HG02943 (cell line): ENCODE measurements around the gene ALG14.
"Not testable (repeated sequence)": the region's sequence is repeated elsewhere in the genome, so short reads cannot be mapped to it uniquely, and the experiment has no call there.

Experiments used
- ATAC-seq: cut with Tn5 transposase; IDR thresholded peaks from one replicate; pipeline ENCODE4 v1.9.1; 2021; ENCODE audit warnings: mild to moderate bottlenecking, low read depth, moderate library complexity; ENCODE audit not compliant: unreplicated experiment

Gene ALG14

DNA sequence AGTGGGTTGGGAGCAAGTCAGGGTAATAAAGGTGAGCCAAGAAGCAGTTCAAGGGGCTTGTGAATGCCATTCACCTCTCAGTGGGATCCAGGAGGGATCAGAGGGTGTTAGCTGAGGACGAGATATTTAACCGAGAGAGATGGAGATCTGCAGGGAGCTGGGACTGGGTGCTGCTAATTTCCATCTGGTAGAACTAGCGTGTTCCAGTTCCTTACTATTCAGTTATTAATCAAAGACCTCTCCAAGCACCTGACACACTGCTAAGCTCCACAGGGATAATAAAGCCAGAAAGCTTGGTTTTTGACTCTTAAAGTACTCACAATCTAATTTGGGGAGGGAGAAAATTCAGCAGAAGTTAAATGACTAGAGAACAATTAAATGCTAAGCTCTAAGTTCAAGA lies 57.7 kb downstream of the ALG14 start:
- ATAC-seq = no peak

DNA sequence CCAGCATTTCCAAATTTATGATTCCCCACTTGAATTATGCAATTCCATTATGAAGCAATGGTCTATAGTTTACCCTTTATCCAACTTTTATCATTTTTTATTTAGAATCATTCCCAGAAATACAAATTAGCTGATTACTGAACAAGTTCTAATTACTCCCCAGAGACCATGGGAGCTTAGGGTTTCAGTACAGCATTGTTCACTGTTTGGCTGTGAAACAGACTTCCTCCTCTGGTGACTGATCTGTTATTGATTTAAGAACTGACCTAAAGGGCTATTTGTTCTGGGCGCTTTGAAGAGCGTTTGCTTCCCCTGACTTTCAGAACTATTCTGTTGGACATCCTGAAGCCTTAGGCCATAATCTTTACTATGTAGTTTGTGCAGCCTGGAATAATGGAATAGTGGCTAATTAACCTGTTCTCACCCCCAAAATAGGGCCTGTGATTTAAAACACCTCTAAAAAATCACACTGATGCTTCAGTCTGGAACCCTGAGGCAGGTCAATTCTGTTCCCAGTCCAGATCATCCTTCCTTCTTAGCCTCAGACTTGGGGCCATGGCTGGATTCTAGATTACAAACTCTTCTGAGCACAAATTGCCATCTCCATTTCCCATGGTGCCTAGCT lies 58.7 kb downstream of the ALG14 start:
- ATAC-seq = no peak

DNA sequence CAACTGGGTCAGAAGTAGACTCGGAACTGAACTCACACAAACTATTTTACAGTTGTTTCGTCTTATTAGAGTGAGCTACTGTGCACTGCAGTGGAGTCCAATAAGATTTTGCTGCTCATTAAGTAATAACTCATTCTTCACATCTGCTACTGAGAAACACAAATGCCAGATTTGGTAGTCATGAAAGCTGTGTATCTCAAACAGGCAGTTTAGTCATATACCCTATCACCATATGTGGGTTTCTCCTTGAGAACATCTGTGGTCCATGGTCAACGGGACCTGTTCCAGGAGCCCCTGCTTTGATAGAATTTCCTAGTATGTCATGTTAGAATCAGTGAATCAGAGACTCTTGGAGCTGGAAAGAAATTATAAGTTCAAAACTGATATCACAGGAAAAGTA lies 60.4 kb downstream of the ALG14 start:
- ATAC-seq = no peak

DNA sequence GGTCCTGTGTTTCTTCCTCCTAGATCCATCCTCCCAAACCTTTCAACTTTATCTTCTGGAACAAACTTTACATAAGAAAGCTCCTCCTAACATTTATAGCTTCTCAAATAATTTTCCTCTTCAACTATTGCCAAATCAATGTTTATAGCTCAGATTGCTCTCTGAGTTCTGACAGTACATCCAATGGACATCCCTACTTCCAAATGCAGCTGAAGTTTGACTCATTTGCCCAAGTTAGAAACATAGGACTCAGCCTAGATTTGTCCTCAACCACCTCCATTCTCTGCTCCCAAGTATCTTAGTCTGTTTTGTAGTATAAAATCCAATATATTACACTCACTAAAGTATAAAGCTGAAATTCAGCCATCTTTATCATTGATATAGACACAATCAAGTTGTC lies 62.6 kb downstream of the ALG14 start:
- no peak for ATAC-seq

DNA sequence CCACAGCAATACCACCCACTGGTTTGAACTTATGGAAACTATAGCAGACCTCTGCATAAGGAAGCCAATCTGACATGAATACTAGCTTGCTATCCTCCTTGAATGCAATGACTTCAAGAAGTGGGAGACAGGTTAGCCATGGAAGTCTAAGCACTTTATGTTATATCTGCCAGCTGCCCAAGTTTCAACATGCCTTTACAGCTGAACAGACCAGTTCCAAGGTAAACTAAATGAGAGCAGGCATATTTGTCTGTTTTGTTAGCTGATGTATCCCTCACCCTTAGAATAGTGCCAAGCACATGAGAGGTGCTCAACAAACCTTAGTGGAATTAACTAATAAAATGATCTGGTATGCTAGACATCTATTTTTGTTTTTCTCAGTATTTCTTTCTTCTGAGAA lies 65.1 kb downstream of the ALG14 start:
- no peak for ATAC-seq

DNA sequence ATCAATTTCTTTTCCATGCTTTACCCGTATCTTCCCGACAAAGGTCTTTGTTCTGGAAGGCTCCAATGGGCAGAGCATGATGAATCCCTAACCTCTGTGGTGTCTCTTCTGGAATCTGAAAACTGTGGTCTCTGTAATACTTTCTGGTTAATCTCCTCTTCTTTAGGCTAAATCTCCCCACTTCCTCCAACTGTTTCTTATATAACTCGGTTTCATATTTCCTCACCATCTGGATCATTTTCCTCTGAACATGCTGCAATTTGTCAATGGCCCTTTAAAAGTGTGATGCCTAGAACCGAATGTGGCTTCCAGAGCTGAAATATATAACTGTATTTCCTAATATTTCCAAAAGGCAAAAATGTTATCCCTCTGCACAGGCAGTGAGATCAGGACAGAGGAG lies 66.1 kb downstream of the ALG14 start:
- no peak for ATAC-seq

DNA sequence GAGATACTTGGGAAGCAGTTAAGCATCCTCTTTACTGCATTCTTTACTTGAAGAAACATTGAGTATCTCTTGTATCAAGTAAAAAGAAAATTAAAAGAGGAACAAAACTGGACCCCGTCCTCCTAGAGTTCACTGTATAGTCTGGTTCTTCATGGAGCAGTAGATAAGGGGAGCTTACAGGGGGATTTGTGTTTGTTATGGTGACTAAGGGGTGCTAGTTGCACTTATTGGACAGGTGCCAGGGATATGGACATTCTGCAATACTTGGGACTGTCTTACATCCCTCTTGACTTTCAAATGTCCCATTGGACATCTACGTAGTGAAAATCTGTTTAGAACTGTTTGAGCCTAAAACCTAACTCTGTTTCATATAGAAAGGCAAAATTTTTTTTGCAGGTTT lies 67.2 kb downstream of the ALG14 start:
- no peak for ATAC-seq

DNA sequence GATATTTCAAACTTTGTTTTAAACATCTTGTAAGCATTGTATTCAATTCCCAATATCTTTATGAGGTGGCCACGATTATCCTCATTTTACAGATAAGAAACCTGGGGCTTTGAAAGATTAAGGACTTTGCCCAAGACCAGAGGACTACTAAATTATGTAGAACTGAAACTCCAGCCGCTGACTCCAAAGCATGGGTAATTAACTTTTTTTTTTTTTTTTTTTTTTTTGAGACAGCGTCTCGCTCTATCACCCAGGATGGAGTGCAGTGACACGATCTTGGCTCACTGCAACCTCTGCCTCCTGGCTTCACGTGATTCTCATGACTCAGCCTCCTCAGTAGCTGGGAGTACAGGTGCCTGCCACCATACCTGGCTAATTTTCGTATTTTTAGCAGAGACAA lies 68.7 kb downstream of the ALG14 start:
- no peak for ATAC-seq

DNA sequence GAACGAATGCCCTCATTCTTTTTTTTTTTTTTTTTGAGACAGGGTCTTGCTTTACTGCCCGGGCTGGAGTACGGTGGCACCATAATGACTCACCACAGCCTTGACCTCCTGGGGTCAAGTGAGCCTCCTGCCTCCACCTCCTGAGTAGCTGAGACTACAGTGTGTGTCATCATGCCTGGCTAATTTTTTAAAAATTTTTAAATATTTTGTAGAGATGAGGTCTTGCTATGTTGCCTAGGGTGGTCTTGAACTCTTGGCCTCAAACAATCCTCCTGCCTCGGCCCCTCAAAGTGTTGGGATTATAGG lies 69.4 kb downstream of the ALG14 start:
- ATAC-seq = no peak

DNA sequence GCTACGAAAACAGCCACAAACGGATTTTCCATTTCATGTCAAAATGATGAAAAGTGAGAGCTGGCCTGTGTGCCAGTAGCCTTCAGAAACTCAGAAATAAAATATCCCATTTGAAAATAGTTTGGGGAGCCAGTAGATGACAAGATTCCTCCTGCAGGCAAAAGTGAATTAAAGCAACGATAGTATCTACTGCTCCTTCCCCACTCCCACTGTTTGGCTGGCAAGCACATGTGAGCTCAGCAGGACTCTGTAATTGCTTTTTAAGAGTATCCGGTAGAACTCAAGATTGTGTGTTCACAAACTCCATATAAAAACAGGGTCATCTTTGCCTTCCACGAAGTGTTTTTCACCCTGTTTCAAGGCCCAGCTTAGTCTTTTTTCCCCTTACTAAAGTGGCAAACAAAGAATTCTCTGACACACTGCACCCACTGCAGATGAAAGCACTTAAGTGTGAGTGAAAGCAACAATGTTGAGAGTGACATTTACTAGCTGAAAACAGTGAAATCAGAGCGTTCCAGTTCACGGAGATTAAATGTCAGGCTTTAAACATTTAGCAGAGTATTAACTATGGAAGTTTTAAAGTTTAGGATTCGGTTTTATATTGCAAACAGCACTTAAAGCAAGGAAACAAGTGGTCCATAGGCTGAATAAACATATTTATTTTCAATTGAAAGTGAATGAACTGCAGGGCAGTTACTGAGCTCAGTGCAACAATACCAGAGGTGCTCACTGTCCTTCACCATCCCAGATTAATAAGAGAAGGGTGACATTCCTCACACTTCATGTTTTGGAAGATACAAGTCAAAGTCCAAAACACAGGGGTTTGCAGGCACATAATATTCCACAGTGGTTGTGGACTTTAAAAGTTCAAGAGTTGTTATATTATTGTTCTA lies 70.0 kb downstream of the ALG14 start:
- no peak for ATAC-seq

DNA sequence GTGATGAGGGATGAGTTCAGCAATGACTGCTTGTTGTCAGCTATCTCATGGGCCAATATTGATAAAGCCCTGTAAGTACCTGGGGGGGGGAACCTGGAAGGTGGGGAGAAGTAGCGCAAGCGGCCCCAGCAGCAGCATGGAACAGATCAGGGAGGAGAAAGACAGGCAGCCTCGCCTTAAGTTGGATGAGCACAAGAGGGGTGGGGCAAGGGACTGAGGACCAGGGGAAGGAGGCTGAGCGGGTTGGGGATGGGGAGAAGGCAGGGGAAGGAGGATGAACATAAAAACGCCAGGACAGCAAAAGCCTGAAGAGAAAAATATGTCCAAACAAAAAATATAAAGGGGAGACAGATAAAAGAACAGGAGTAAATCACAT lies 70.6 kb downstream of the ALG14 start:
- no peak for ATAC-seq

DNA sequence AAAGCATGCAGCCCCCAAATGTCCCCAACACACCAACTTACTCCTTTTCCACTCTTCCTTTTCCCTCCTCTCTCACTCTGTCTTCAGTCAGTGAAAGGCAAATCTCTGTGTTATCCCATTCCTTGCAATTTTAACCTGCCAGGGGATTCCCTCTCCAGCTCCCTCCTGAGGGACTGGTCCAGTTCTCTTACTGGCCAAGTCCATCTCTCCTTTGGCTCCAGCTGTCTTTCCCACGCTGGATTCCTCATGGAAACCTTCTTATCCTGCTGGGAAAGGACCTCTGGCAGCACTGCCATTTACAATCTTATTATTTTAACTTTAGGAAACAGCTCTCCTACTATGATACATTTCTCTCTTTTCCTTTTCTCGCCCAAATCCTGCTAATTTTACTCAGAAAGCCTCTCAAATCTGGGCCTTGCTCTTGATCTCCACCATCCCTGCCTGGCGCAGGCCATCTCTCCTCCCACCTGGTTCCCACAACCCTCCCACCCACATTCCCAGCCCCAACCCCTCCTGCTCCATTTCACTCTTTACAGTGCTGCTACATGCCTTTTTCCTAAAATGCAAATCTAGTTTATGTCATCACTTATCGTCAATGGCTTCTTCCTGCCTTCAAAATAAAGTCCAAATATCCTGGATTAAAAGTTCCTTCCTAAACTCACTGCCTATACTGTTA lies 73.2 kb downstream of the ALG14 start:
- no peak for ATAC-seq

DNA sequence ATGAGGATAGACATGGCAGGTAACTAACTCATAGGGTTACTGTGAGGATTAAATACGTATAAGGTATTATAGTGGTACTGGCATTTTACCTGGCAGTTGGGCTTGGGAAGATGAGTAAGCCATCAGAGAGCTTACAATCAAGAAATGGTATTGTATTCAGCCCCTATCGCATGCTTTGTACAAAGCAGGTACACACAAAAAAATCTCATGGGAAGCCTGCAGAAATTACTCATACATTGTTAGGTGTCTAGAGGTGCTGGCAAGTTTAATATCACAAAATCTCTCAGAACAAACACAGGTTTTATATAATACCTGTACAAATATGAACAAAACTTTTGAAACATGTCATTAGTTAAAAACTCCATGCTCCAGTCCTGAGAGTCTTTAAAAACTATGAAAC lies 74.0 kb downstream of the ALG14 start:
- ATAC-seq = no peak

DNA sequence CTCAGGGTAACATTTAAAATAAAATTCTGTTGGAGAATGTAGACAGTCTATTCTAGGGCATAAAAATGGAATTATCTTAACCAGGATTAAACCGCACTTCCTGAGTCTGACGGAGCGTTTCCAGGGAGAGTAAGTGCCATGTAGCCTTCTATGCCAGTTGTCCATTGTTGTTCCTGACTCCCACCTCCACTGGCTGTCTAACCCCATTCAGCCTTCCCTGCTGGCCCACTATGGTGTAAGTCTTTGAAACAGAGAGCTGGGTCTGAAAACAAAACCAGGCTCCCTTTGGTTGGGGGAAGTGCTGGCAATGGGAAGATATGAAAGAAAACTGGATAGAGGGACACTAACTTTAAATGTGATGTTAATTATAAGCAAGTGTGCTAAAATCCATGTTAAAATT lies 74.6 kb downstream of the ALG14 start:
- ATAC-seq = no peak

DNA sequence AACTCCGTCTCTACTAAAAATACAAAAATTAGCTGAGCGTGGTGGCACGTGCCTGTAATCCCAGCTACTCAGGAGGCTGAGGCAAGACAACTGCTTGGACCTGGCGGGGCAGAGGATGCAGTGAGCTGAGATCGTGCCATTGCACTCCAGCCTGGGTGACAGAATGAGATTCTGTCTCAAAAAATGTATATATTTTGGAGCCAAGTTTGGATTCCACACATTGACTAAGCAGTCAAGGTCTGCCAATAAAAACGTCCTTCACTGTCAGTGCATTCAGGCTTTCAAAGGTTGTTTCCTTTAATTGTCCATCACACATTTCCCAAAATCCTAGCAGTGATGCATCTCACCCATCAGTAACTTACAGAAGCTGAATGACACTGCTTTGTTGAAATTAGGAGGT lies 77.2 kb downstream of the ALG14 start:
- ATAC-seq = not testable (repeated sequence)

DNA sequence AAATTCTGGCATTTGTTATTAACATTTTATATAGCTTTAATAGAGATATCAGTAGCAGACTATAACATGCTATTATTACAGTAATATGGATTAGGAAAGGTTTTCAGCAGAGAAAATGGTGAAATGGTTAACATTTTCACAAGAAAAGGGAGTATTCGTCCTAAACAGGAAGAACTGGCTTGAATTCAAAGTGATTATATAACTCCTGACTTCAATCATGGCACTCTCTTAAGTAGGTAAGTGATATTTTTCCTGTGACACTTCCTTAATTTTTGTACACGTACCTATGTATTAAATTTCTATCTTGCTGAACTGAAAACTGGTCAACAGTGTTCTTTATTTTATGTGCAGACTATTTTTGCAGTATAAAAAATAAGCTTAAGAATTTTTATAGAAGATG lies 77.9 kb downstream of the ALG14 start:
- no peak for ATAC-seq

DNA sequence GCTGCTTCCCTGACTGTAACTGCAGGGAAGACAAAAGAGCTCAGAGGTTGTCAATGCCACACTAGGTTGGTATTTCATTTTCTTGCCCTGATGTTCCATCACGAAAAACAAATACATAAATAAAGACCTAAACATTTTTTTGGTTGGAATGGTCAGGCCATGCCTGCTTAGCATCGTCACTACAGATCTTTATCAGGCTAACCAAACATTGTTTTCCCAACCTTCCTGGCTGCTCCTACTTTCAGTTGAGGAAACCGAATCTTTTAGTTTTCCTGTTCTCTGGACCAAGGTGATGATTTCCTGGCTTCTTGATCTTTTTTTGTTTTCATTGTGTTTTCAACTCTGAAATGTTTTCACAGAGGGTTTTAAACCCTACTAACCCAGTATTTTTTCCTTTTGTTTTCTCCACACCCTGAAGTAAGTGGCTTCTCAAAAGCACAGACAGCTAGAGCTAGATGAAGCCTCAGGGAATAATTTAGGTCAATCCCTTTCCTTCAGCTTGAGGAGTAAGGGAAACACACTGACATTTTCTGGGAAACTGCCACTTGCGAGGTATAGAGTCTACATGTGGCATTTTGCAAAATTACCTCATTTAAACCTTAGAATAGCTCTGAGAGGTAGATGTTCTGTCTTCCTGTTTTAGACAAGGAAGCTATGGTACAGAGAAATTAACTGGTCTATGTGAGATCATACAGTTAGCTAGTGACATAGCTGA lies 78.7 kb downstream of the ALG14 start:
- ATAC-seq = no peak

DNA sequence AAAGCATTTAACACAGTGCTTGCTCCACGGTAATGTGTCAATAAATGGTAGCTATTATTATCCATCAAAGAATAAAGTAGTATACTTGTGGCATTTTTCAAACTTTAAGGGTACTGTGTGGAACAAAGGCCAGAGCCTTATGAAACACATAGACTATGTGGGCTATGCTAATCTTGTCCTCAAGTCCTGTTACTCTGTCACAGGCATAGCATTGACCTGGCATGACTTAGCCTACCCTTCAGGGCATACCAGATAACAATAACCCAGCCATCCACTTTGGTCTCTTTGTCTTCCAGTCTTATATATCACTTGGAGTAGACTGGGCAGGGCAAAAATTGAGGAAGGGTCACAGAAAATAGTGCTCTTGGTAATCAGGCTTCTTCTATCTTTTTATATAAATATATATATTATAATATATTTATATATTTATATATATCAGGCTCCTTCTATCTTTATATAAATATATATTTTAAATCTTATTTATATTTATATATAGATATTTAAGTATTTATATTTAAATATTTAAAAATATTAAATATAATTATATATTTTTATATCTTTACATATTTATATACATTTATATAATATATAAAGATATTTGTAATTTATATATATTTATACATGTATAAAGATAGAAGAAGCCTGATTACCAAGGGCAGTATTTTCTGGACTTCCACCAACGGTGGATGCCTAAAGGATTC lies 79.7 kb downstream of the ALG14 start:
- ATAC-seq = no peak

DNA sequence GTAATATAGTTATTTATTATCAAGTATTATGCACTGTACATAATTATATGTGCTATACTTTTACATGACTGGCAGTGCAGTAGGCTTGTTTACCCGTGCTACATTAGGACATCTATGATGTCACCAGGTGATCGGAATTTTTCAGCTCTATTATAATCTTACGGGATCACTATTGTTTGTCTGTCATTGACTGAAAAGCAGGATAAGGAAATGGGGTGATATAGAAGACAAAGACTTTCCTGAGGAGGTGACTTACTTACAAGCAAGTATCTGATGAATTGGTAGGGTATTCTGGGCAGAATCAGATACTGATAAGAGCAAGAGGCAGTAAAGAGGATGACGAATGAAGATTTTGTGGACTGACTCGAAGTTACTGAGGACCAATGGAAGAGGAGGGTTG lies 80.6 kb downstream of the ALG14 start:
- no peak for ATAC-seq

DNA sequence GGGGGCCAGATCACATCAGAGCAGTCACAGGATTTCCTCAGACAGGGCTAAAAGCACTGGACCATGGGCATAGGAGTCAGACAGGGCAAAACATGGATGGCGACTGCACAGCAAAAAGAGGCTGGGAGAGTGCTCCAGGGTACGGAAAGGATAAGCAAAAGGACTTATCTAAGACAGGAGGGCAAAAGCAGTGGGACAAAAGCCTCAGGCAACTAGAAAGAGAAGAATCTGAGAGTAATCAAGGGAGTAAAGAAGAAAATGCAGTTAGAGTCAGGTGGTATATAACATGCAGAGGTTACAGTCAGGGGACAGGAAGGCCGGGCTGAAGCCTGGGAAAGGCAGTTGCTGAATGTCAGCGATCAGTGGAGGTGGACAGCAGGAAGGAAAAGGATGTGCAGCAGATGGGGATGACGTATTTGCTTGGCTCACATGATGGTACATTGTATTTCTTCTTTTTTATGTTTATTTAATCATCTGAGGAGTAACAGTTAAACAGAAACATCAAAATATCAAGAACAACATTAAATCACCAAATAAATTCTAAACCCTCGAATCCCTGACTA lies 82.8 kb downstream of the ALG14 start:
- ATAC-seq = no peak
